Fibroblast of skin of left biceps (primary cell): ENCODE measurements around the gene NDNF.

Experiments
- DNase-seq, 2 experiments: peaks; one replicate each; pipeline ENCODE4 v3.0.0-alpha.2; 2013; ENCODE audit warnings: low read depth in 2 of 2

Gene NDNF

GRCh38 chr4:121015421-121015820 is 56.9 kb downstream of the NDNF start:
- no peak for DNase-seq

GRCh38 chr4:121014544-121014943 is 57.8 kb downstream of the NDNF start:
- DNase-seq: no peak

GRCh38 chr4:121011780-121012340 is 60.5 kb downstream of the NDNF start:
- no peak for DNase-seq

- DNase-seq: no peak
Observed at GRCh38 chr4:121011138-121011537, 61.2 kb downstream of the NDNF start.

GRCh38 chr4:121009578-121010478 is 62.5 kb downstream of the NDNF start:
- no peak for DNase-seq

GRCh38 chr4:121007660-121008059 is 64.7 kb downstream of the NDNF start:
- DNase-seq: no peak

GRCh38 chr4:121003863-121004262 is 68.5 kb downstream of the NDNF start:
- no peak for DNase-seq

GRCh38 chr4:120995266-120996010 is 76.9 kb downstream of the NDNF start:
- no peak for DNase-seq

GRCh38 chr4:120994521-120994920 is 77.8 kb downstream of the NDNF start:
- no peak for DNase-seq

- no peak for DNase-seq
Observed at GRCh38 chr4:120991885-120992284, 80.5 kb downstream of the NDNF start.

- no peak for DNase-seq
Observed at GRCh38 chr4:120990246-120990645, 82.1 kb downstream of the NDNF start.
